HCT116 (cell line): ENCODE results near the gene KCNMB1. TPM values are rescaled to one million over a fixed set of nuclear protein-coding genes. Genes with fewer than 3 reads are reported as not detected.

ENCODE experiments used
- ATAC-seq: fragments of 200-7000 bp; cut with Tn5 transposase; 2 replicates; pipeline ENCODE4 v1.9.1; 2020; ENCODE audit warnings: mild to moderate bottlenecking, moderate library complexity
- BruUV-seq: library from RNA; stranded (reverse); fragments of 400-500 nt; replicated peaks from 2 replicates; lab custom pipeline; 2021; lab: Mats Ljungman, UMichigan
- CTCF ChIA-PET: fragments of 300-600 bp; sonication (Branson Sonifier 250); formaldehyde crosslinking; loops from one replicate; lab custom pipeline; 2021; ENCODE audit warnings: antibody characterized with exemption; lab: Charles Lee
- POLR2A ChIA-PET: fragments of 300-600, 350-600 bp; sonication (Branson Sonifier 250); formaldehyde crosslinking; loops from one replicate; lab custom pipeline; 2021; ENCODE audit warnings: antibody characterized with exemption; lab: Charles Lee
- RAD21 ChIA-PET, 2 experiments: fragments of 300-600 bp; sonication (Branson Sonifier 250); formaldehyde crosslinking; loops; one replicate each; lab custom pipeline; 2023; ENCODE audit warnings: low total read pairs in 2 of 2; ENCODE audit not compliant: uncharacterized antibody in 2 of 2, unreplicated experiment in 2 of 2, low non-redundant PET in 1 of 2; lab: Charles Lee
- DNase-seq: peaks from one replicate; pipeline ENCODE4 v3.0.0-alpha.2; 2010; ENCODE audit warnings: low read depth, low spot score
- H2AFZ ChIP-seq: fragments of 200-600 bp; shearing (Covaris generic), sonication (generic); 2 replicates; pipeline ENCODE4 v1.6.1; 2017; ENCODE audit warnings: low read depth, mixed run types, mixed read lengths, antibody characterized with exemption, low read length; ENCODE audit not compliant: poor library complexity, severe bottlenecking
- H3K27ac ChIP-seq: 2 replicates; pipeline ENCODE4 v1.5.1; 2012; ENCODE audit warnings: low read depth, low read length
- H3K27me3 ChIP-seq: fragments of 200-600 bp; sonication (generic); 2 replicates; pipeline ENCODE4 v1.6.1; 2016; ENCODE audit warnings: mixed run types, low read length, mixed read lengths; ENCODE audit not compliant: insufficient read depth
- H3K36me3 ChIP-seq, 2 experiments: fragments of 200-500 bp in 1 of 2; fragments of 200-600 bp in 1 of 2; sonication (Bioruptor generic) in 1 of 2; sonication (generic) in 1 of 2; 2 replicates each; pipeline versions ENCODE4 v1.5.1 to v1.6.1; 2014 to 2016; ENCODE audit warnings: low read length in 2 of 2, inconsistent platforms in 1 of 2, mixed read lengths in 1 of 2, mixed run types in 1 of 2; ENCODE audit not compliant: insufficient read depth in 2 of 2, control insufficient read depth in 1 of 2
- H3K4me1 ChIP-seq, 2 experiments: fragments of 200-600 bp in 1 of 2; sonication (generic) in 1 of 2; 2 replicates each; pipeline versions ENCODE4 v1.5.1 to v1.6.1; 2012 to 2017; ENCODE audit warnings: low read length in 2 of 2, inconsistent platforms in 1 of 2, mild to moderate bottlenecking in 1 of 2, mixed read lengths in 1 of 2, mixed run types in 1 of 2, moderate library complexity in 1 of 2; ENCODE audit not compliant: insufficient read depth in 2 of 2, control insufficient read depth in 1 of 2
- H3K4me2 ChIP-seq: fragments of 200-600 bp; sonication (generic); 2 replicates; pipeline ENCODE4 v1.6.1; 2017; ENCODE audit warnings: mixed run types, low read length, mixed read lengths
- H3K4me3 ChIP-seq, 2 experiments: fragments of 200-600 bp in 1 of 2; sonication (generic) in 1 of 2; replicated peaks in 1 of 2; 2 replicates each; pipeline ENCODE4 v1.5.1; 2011 to 2016; ENCODE audit warnings: low read length in 2 of 2, control low read depth in 1 of 2, low read depth in 1 of 2, mild to moderate bottlenecking in 1 of 2, mixed read lengths in 1 of 2, mixed run types in 1 of 2
- H3K79me2 ChIP-seq: fragments of 200-600 bp; sonication (generic); 2 replicates; pipeline ENCODE4 v1.6.1; 2017; ENCODE audit warnings: mild to moderate bottlenecking, mixed run types, low read length, moderate library complexity, mixed read lengths; ENCODE audit not compliant: insufficient read depth
- H3K9ac ChIP-seq: fragments of 200-600 bp; sonication (generic); 2 replicates; pipeline ENCODE4 v1.6.1; 2016; ENCODE audit warnings: low read length, mixed read lengths
- H3K9me2 ChIP-seq: fragments of 200-600 bp; sonication (generic), shearing (Covaris generic); 2 replicates; pipeline ENCODE4 v1.6.1; 2017; ENCODE audit warnings: mixed run types, mild to moderate bottlenecking, moderate library complexity; ENCODE audit not compliant: insufficient read depth
- H3K9me3 ChIP-seq, 2 experiments: fragments of 200-500 bp in 1 of 2; fragments of 200-600 bp in 1 of 2; sonication (Bioruptor generic) in 1 of 2; sonication (generic) in 1 of 2; 2 replicates each; pipeline ENCODE4 v1.6.1; 2014 to 2017; ENCODE audit warnings: low read length in 2 of 2, mixed read lengths in 2 of 2, inconsistent platforms in 1 of 2, low read depth in 1 of 2, mild to moderate bottlenecking in 1 of 2, mixed run types in 1 of 2, moderate library complexity in 1 of 2; ENCODE audit not compliant: control insufficient read depth in 1 of 2, insufficient read depth in 1 of 2
- H4K20me1 ChIP-seq: fragments of 200-600 bp; sonication (generic), shearing (Covaris generic); 2 replicates; pipeline ENCODE4 v1.6.1; 2017; ENCODE audit warnings: mixed run types, mild to moderate bottlenecking, moderate library complexity; ENCODE audit not compliant: insufficient read depth
- CBX3 ChIP-seq: IDR thresholded peaks from 2 replicates; pipeline ENCODE4 v1.6.1; 2012; ENCODE audit warnings: low read depth
- CEBPB ChIP-seq: IDR thresholded peaks from 2 replicates; pipeline ENCODE4 v1.6.1; 2012; ENCODE audit warnings: low read depth
- EGR1 ChIP-seq: IDR thresholded peaks from 2 replicates; pipeline ENCODE4 v1.6.1; 2012; ENCODE audit warnings: low read depth
- ELF1 ChIP-seq: IDR thresholded peaks from 2 replicates; pipeline ENCODE4 v1.6.1; 2012; ENCODE audit warnings: low read depth, borderline replicate concordance
- EZH2 ChIP-seq: fragments of 200-600 bp; sonication (generic); IDR thresholded peaks from 2 replicates; pipeline ENCODE4 v1.6.1; 2017; ENCODE audit warnings: antibody characterized with exemption, mixed run types
- EZH2phosphoT487 ChIP-seq: fragments of 200-600 bp; IDR thresholded peaks from 2 replicates; pipeline ENCODE4 v1.6.1; 2018; ENCODE audit warnings: antibody characterized with exemption, borderline replicate concordance
- FOSL1 ChIP-seq: IDR thresholded peaks from 2 replicates; pipeline ENCODE4 v1.6.1; 2012; ENCODE audit warnings: low read depth
- POLR2A ChIP-seq: IDR thresholded peaks from 2 replicates; pipeline ENCODE4 v1.7.0; 2011; ENCODE audit warnings: borderline replicate concordance; ENCODE audit not compliant: insufficient read depth, insufficient read length; ENCODE audit errors: extremely low read depth
- POLR2AphosphoS5 ChIP-seq: IDR thresholded peaks from 2 replicates; pipeline ENCODE4 v1.6.1; 2011; ENCODE audit warnings: mild to moderate bottlenecking, low read depth, low read length, moderate library complexity
- RAD21 ChIP-seq: IDR thresholded peaks from 2 replicates; pipeline ENCODE4 v1.6.1; 2012; ENCODE audit warnings: low read depth, mild to moderate bottlenecking
- REST ChIP-seq: IDR thresholded peaks from 2 replicates; pipeline ENCODE4 v1.6.1; 2012; ENCODE audit warnings: low read depth
- SIN3A ChIP-seq: IDR thresholded peaks from 2 replicates; pipeline ENCODE4 v1.6.1; 2012; ENCODE audit warnings: low read depth
- TCF7L2 ChIP-seq: IDR thresholded peaks from 2 replicates; pipeline ENCODE4 v1.7.0; 2011; ENCODE audit warnings: borderline replicate concordance, inconsistent platforms; ENCODE audit not compliant: insufficient read depth, insufficient read length; ENCODE audit errors: extremely low read depth
- YY1 ChIP-seq: IDR thresholded peaks from 2 replicates; pipeline ENCODE4 v1.6.1; 2011; ENCODE audit warnings: low read length, low read depth, moderate library complexity, mild to moderate bottlenecking; ENCODE audit not compliant: insufficient replicate concordance; ENCODE audit errors: extremely low read depth
- ZBTB33 ChIP-seq: IDR thresholded peaks from 2 replicates; pipeline ENCODE4 v1.6.1; 2011; ENCODE audit warnings: mild to moderate bottlenecking, low read length, moderate library complexity; ENCODE audit not compliant: insufficient replicate concordance; ENCODE audit errors: extremely low read depth
- ZFX ChIP-seq: fragments of 450-650 bp; IDR thresholded peaks from 2 replicates; pipeline ENCODE4 v1.6.1; 2017
- intact Hi-C: fragments of 100-400 bp; cut with micrococcal nuclease; formaldehyde crosslinking; loops from 2 replicates; pipeline ENCODE4 v1.10.0; 2022
- total RNA-seq: library from RNA; stranded (reverse); gene quantifications from one replicate; pipeline ENCODE4 v1.2.1, GENCODE V29; 2021; ENCODE audit not compliant: unreplicated experiment
- TF ChIP-seq, protein P1 (sequence below), 3 experiments: fragments of 200-600 bp in 1 of 3; sonication (generic) in 1 of 3; IDR thresholded peaks in 2 of 3; conservative IDR thresholded peaks in 1 of 3; 2 replicates each; pipeline ENCODE4 v1.5.1; 2012 to 2017; ENCODE audit warnings: low read depth in 2 of 3, low read length in 2 of 3, antibody characterized with exemption in 1 of 3, borderline replicate concordance in 1 of 3, control low read depth in 1 of 3, mild to moderate bottlenecking in 1 of 3, mixed read lengths in 1 of 3, mixed run types in 1 of 3, moderate library complexity in 1 of 3; ENCODE audit not compliant: insufficient read depth in 1 of 3
- TF ChIP-seq, protein P2 (sequence below): IDR thresholded peaks from 2 replicates; pipeline ENCODE4 v1.6.1; 2012
- TF ChIP-seq, protein P3 (sequence below): IDR thresholded peaks from 2 replicates; pipeline ENCODE4 v1.6.1; 2012

Gene KCNMB1
- total RNA-seq, 1 experiment from 2014 or later = not detected

GRCh38 chr5:170421826-170422225 is 32.7 kb upstream of the KCNMB1 start:
- Histone ChIP-seq H3K27ac (no peak overlapping the region), H3K9me3 (no peaks in the 10 kb centered on the region), H3K27me3 (peaks cover 15% of the 10 kb centered on the region), H3K4me1 (no peaks in the 10 kb centered on the region), H3K9ac (no peak overlapping the region), H3K4me3 (no peak overlapping the region), H3K9me2 (no peaks in the 10 kb centered on the region), H4K20me1 (no peaks in the 10 kb centered on the region), H3K36me3 (no peaks in the 10 kb centered on the region), H2AFZ (no peak overlapping the region), H3K4me2 (no peak overlapping the region), H3K79me2 (no peaks in the 10 kb centered on the region)
- ATAC-seq (no peak), DNase-seq (no peak)
- ChIA-PET POLR2A (no interaction called here), CTCF (interaction anchor here (0.9 to 5.0 kb wide), 8 partner anchors 9 to 210 kb away, joined by 3 to 47 read pairs (median 5); no protein-coding TSS in a partner anchor), RAD21 (no interaction called here)
- intact Hi-C loops = loop anchor here (2.0 kb wide), 2 partner anchors 147 to 155 kb away; no protein-coding TSS in a partner anchor
- BruUV-seq = no TSS peak
- no peak for TF ChIP-seq REST
- no peak for TF ChIP-seq ZFX
- TF ChIP-seq POLR2A = no peak
- no peak for TF ChIP-seq YY1
- no peak for TF ChIP-seq EZH2
- TF ChIP-seq POLR2AphosphoS5 = no peak
- TF ChIP-seq, protein P1, sequence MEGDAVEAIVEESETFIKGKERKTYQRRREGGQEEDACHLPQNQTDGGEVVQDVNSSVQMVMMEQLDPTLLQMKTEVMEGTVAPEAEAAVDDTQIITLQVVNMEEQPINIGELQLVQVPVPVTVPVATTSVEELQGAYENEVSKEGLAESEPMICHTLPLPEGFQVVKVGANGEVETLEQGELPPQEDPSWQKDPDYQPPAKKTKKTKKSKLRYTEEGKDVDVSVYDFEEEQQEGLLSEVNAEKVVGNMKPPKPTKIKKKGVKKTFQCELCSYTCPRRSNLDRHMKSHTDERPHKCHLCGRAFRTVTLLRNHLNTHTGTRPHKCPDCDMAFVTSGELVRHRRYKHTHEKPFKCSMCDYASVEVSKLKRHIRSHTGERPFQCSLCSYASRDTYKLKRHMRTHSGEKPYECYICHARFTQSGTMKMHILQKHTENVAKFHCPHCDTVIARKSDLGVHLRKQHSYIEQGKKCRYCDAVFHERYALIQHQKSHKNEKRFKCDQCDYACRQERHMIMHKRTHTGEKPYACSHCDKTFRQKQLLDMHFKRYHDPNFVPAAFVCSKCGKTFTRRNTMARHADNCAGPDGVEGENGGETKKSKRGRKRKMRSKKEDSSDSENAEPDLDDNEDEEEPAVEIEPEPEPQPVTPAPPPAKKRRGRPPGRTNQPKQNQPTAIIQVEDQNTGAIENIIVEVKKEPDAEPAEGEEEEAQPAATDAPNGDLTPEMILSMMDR (IDR thresholded peaks at IDR 0.05 in 2 of 3, conservative IDR thresholded peaks at IDR 0.05 in 1 of 3; ENCODE audit: borderline replicate concordance in 1 of 3, insufficient read depth in 1 of 3, low read depth in 2 of 3, low read length in 2 of 3) = no peak
- no peak for TF ChIP-seq TCF7L2
- no peak for TF ChIP-seq EGR1
- no peak for TF ChIP-seq FOSL1
- no peak for TF ChIP-seq CBX3
- TF ChIP-seq, protein P2, sequence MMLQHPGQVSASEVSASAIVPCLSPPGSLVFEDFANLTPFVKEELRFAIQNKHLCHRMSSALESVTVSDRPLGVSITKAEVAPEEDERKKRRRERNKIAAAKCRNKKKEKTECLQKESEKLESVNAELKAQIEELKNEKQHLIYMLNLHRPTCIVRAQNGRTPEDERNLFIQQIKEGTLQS = no peak
- no peak for TF ChIP-seq CEBPB
- TF ChIP-seq, protein P3, sequence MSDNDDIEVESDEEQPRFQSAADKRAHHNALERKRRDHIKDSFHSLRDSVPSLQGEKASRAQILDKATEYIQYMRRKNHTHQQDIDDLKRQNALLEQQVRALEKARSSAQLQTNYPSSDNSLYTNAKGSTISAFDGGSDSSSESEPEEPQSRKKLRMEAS = no peak
- TF ChIP-seq ZBTB33 = no peak
- TF ChIP-seq ELF1 = no peak
- TF ChIP-seq EZH2phosphoT487 = no peak
- no peak for TF ChIP-seq SIN3A
- TF ChIP-seq RAD21 = no peak
- TF ChIP-seq, all 23 proteins: peak for 0
